Mesenteric fat pad (tissue), 1 donor: ENCODE measurements around the gene NDST3. TPM values are rescaled to one million over a fixed set of nuclear protein-coding genes. Genes with fewer than 3 reads are reported as not detected.

Source experiments
- DNase-seq: peaks from one replicate; pipeline ENCODE4 v3.0.0-alpha.2; 2020; ENCODE audit warnings: low spot score
- total RNA-seq: library from RNA; stranded (reverse); fragmentation: NEBNext Ultra II Directional; extraction: Animal tissue kit (Norgen Biotek cat#: 25700); gene quantifications from one replicate; pipeline ENCODE4 v1.2.1, GENCODE V29; 2021
- donor health status: DM: yes; HTN: yes; CAD: no.

The NDST3 gene
- total RNA-seq, 1 donor from 2014 or later = not detected

GRCh38 chr4:118077767-118078105 is 43.5 kb downstream of the NDST3 start:
- DNase-seq = no peak

GRCh38 chr4:118081434-118081833 is 47.1 kb downstream of the NDST3 start:
- DNase-seq = no peak

- DNase-seq = no peak
Measured at GRCh38 chr4:118082182-118082581, 47.9 kb downstream of the NDST3 start.

GRCh38 chr4:118085700-118086099 is 51.4 kb downstream of the NDST3 start:
- DNase-seq = no peak

GRCh38 chr4:118086344-118086743 is 52.1 kb downstream of the NDST3 start:
- no peak for DNase-seq

GRCh38 chr4:118087366-118087765 is 53.1 kb downstream of the NDST3 start:
- DNase-seq = no peak

GRCh38 chr4:118099106-118099505 is 64.8 kb downstream of the NDST3 start:
- DNase-seq = no peak

GRCh38 chr4:118102195-118102594 is 67.9 kb downstream of the NDST3 start:
- no peak for DNase-seq

- no peak for DNase-seq
Measured at GRCh38 chr4:118112117-118113046, 78.1 kb downstream of the NDST3 start.

GRCh38 chr4:118113220-118113619 is 78.9 kb downstream of the NDST3 start:
- no peak for DNase-seq

- no peak for DNase-seq
Measured at GRCh38 chr4:118114720-118115119, 80.4 kb downstream of the NDST3 start.

GRCh38 chr4:118120120-118120760 is 86.0 kb downstream of the NDST3 start:
- DNase-seq = no peak

GRCh38 chr4:118124997-118125396 is 90.7 kb downstream of the NDST3 start:
- DNase-seq = no peak

- no peak for DNase-seq
Measured at GRCh38 chr4:118139241-118139640, 105.0 kb downstream of the NDST3 start.

- DNase-seq = no peak
Measured at GRCh38 chr4:118141240-118141639, 107.0 kb downstream of the NDST3 start.

GRCh38 chr4:118154649-118155048 is 120.4 kb downstream of the NDST3 start:
- no peak for DNase-seq

GRCh38 chr4:118155516-118155915 is 121.2 kb downstream of the NDST3 start:
- DNase-seq = no peak

GRCh38 chr4:118158763-118159375 is 124.6 kb downstream of the NDST3 start:
- DNase-seq = no peak

- DNase-seq = no peak
Measured at GRCh38 chr4:118167306-118167705, 133.0 kb downstream of the NDST3 start.

- DNase-seq = no peak
Measured at GRCh38 chr4:118171381-118171780, 137.1 kb downstream of the NDST3 start.

GRCh38 chr4:118173126-118173525 is 138.8 kb downstream of the NDST3 start:
- no peak for DNase-seq
